Glomerular endothelial cell (primary cell): Measurements from ENCODE around the gene LIFR. TPM values are rescaled to one million over a fixed set of nuclear protein-coding genes. Genes with fewer than 3 reads are reported as not detected.
"Not testable (repeated sequence)": the region's sequence is repeated elsewhere in the genome, so short reads cannot be mapped to it uniquely, and the experiment has no call there.

ENCODE experiments used
- DNase-seq: peaks from one replicate; pipeline ENCODE4 v3.0.0-alpha.2; 2011; ENCODE audit warnings: low read depth, low spot score; ENCODE audit errors: extremely low read depth
- total RNA-seq: library from RNA; depleted of rRNA; stranded (reverse); fragments of >200 nt; gene quantifications from 2 replicates; pipeline ENCODE4 v1.2.3, GENCODE V29; 2015

The LIFR gene
- total RNA-seq, 1 donor from 2014 or later, result 28.8 TPM

GRCh38 chr5:38524022-38524421, 32.4 kb downstream of the LIFR start:
- DNase-seq, result no peak

- DNase-seq, result no peak
These were observed 37.0 kb downstream of the LIFR start for GRCh38 chr5:38519476-38519875.

- DNase-seq, result no peak
These were observed 38.1 kb downstream of the LIFR start for GRCh38 chr5:38518341-38518740.

GRCh38 chr5:38516649-38517048, 39.8 kb downstream of the LIFR start:
- not testable (repeated sequence) for DNase-seq

- no peak for DNase-seq
These were observed 40.8 kb downstream of the LIFR start for GRCh38 chr5:38515646-38516045.

GRCh38 chr5:38515092-38515491, 41.4 kb downstream of the LIFR start:
- no peak for DNase-seq

GRCh38 chr5:38509185-38509584, 47.3 kb downstream of the LIFR start:
- DNase-seq, result no peak

- DNase-seq, result no peak
These were observed 50.1 kb downstream of the LIFR start for GRCh38 chr5:38506302-38506701.

- no peak for DNase-seq
These were observed 55.7 kb downstream of the LIFR start for GRCh38 chr5:38500573-38501260.

GRCh38 chr5:38497946-38498345, 58.5 kb downstream of the LIFR start:
- no peak for DNase-seq

- no peak for DNase-seq
These were observed 61.7 kb downstream of the LIFR start for GRCh38 chr5:38494763-38495162.

GRCh38 chr5:38494175-38494574, 62.3 kb downstream of the LIFR start:
- DNase-seq, result no peak

GRCh38 chr5:38483805-38484398, 72.5 kb downstream of the LIFR start:
- DNase-seq, result no peak

- DNase-seq, result no peak
These were observed 77.0 kb downstream of the LIFR start for GRCh38 chr5:38479315-38479904.

- no peak for DNase-seq
These were observed 77.6 kb downstream of the LIFR start for GRCh38 chr5:38478878-38479277.

GRCh38 chr5:38478166-38478565, 78.3 kb downstream of the LIFR start:
- DNase-seq, result no peak

- no peak for DNase-seq
These were observed 83.4 kb downstream of the LIFR start for GRCh38 chr5:38473008-38473407.

- DNase-seq, result no peak
These were observed 83.9 kb downstream of the LIFR start for GRCh38 chr5:38472541-38472940.

- DNase-seq, result no peak
These were observed 84.7 kb downstream of the LIFR start for GRCh38 chr5:38471709-38472108.

- no peak for DNase-seq
These were observed 86.7 kb downstream of the LIFR start for GRCh38 chr5:38469707-38470267.

- DNase-seq, result no peak
These were observed 87.3 kb downstream of the LIFR start for GRCh38 chr5:38468978-38469706.
